WTC11 (cell line): Measurements from ENCODE around the gene PIK3IP1. TPM values are rescaled to one million over a fixed set of nuclear protein-coding genes. Genes with fewer than 3 reads are reported as not detected.

Source experiments
- ATAC-seq: fragments of 200-7000 bp; cut with Tn5 transposase; 2 replicates; pipeline ENCODE4 v1.10.0; 2021; ENCODE audit warnings: mild to moderate bottlenecking, moderate library complexity
- CTCF ChIA-PET: fragments of 300-600 bp; sonication (Branson Sonifier 250); formaldehyde crosslinking; loops from one replicate; lab custom pipeline; 2021; ENCODE audit warnings: antibody characterized with exemption; lab: Charles Lee
- POLR2A ChIA-PET: fragments of 350-600 bp; sonication (Branson Sonifier 250); formaldehyde crosslinking; loops from one replicate; lab custom pipeline; 2021; ENCODE audit warnings: antibody characterized with exemption; lab: Charles Lee
- DNase-seq: peaks from one replicate; pipeline ENCODE4 v3.0.0; 2021; ENCODE audit warnings: low spot score
- H3K27ac Mint-ChIP-seq: 2 replicates; pipeline ENCODE4 v1.8.0; 2021; ENCODE audit warnings: mixed read lengths
- H3K27me3 Mint-ChIP-seq: 2 replicates; pipeline ENCODE4 v1.8.0; 2021; ENCODE audit warnings: low read depth, mild to moderate bottlenecking, moderate library complexity, mixed read lengths
- H3K36me3 Mint-ChIP-seq: 2 replicates; pipeline ENCODE4 v1.8.0; 2021; ENCODE audit warnings: mixed read lengths
- H3K4me1 Mint-ChIP-seq: 2 replicates; pipeline ENCODE4 v1.8.0; 2022; ENCODE audit warnings: mixed read lengths
- H3K4me3 Mint-ChIP-seq: 2 replicates; pipeline ENCODE4 v1.8.0; 2021; ENCODE audit warnings: mild to moderate bottlenecking, moderate library complexity, mixed read lengths
- H3K9me3 Mint-ChIP-seq: 2 replicates; pipeline ENCODE4 v1.8.0; 2021; ENCODE audit warnings: mixed read lengths
- CBFB ChIP-seq: sonication (generic); formaldehyde crosslinking; IDR thresholded peaks from 2 replicates; pipeline ENCODE4 v1.8.1; 2022; ENCODE audit warnings: mild to moderate bottlenecking, low read depth, missing genetic modification reagents
- EMX1 ChIP-seq: fragments of 250-450 bp; sonication (Bioruptor Pico); IDR thresholded peaks from 2 replicates; pipeline ENCODE4 v1.8.0; 2021; ENCODE audit warnings: mild to moderate bottlenecking
- JAZF1 ChIP-seq: fragments of 250-450 bp; sonication (Bioruptor Pico); IDR thresholded peaks from 2 replicates; pipeline ENCODE4 v1.9.0; 2021; ENCODE audit warnings: moderate library complexity, mild to moderate bottlenecking, inconsistent platforms
- JUN ChIP-seq: sonication (generic); formaldehyde crosslinking; IDR thresholded peaks from 2 replicates; pipeline ENCODE4 v1.8.0; 2023; ENCODE audit warnings: mild to moderate bottlenecking, missing genetic modification reagents
- MLX ChIP-seq: sonication (generic); formaldehyde crosslinking; IDR thresholded peaks from 2 replicates; pipeline ENCODE4 v1.8.1; 2023; ENCODE audit warnings: mild to moderate bottlenecking, missing genetic modification reagents, moderate library complexity
- MXD4 ChIP-seq: fragments of 250-450 bp; sonication (Bioruptor Pico); IDR thresholded peaks from 2 replicates; pipeline ENCODE4 v1.8.0; 2021; ENCODE audit warnings: mild to moderate bottlenecking, moderate library complexity, borderline replicate concordance
- NFE2L1 ChIP-seq: sonication (generic); formaldehyde crosslinking; IDR thresholded peaks from 2 replicates; pipeline ENCODE4 v1.8.1; 2023; ENCODE audit warnings: missing genetic modification reagents
- NFYB ChIP-seq: sonication (generic); formaldehyde crosslinking; conservative IDR thresholded peaks from 2 replicates; pipeline ENCODE4 v1.8.0; 2022; ENCODE audit warnings: low read depth, missing genetic modification reagents
- NR3C1 ChIP-seq: sonication (generic); formaldehyde crosslinking; conservative IDR thresholded peaks from 2 replicates; pipeline ENCODE4 v1.8.1; 2023; ENCODE audit warnings: low read depth, mild to moderate bottlenecking, missing genetic modification reagents
- PRDM15 ChIP-seq: sonication (generic); formaldehyde crosslinking; IDR thresholded peaks from 2 replicates; pipeline ENCODE4 v1.8.0; 2022; ENCODE audit warnings: missing genetic modification reagents
- PREB ChIP-seq: sonication (generic); formaldehyde crosslinking; IDR thresholded peaks from 2 replicates; pipeline ENCODE4 v1.8.1; 2022; ENCODE audit warnings: mild to moderate bottlenecking, missing genetic modification reagents, moderate library complexity, borderline replicate concordance
- SMAD4 ChIP-seq: sonication (generic); formaldehyde crosslinking; IDR thresholded peaks from 2 replicates; pipeline ENCODE4 v1.8.0; 2022; ENCODE audit warnings: mild to moderate bottlenecking, missing genetic modification reagents
- SOX15 ChIP-seq: fragments of 250-450 bp; sonication (Bioruptor Pico); IDR thresholded peaks from 2 replicates; pipeline ENCODE4 v1.9.0; 2021; ENCODE audit warnings: mild to moderate bottlenecking
- TCF7 ChIP-seq: sonication (generic); formaldehyde crosslinking; IDR thresholded peaks from 2 replicates; pipeline ENCODE4 v1.8.0; 2022; ENCODE audit warnings: mild to moderate bottlenecking, low read depth, missing genetic modification reagents, moderate library complexity
- TEAD1 ChIP-seq: sonication (generic); formaldehyde crosslinking; IDR thresholded peaks from 2 replicates; pipeline ENCODE4 v1.8.0; 2022; ENCODE audit warnings: mild to moderate bottlenecking, missing genetic modification reagents
- USF2 ChIP-seq: sonication (generic); formaldehyde crosslinking; IDR thresholded peaks from 2 replicates; pipeline ENCODE4 v1.8.1; 2023; ENCODE audit warnings: mild to moderate bottlenecking, missing genetic modification reagents, moderate library complexity
- ZSCAN18 ChIP-seq: fragments of 250-450 bp; sonication (Bioruptor Pico); IDR thresholded peaks from 2 replicates; pipeline ENCODE4 v2.1.2; 2022; ENCODE audit warnings: mild to moderate bottlenecking, moderate library complexity
- total RNA-seq: library from RNA; stranded (reverse); gene quantifications from 3 replicates; pipeline ENCODE4 v1.2.3, GENCODE V29; 2021
- TF ChIP-seq, protein P1 (sequence below): sonication (generic); formaldehyde crosslinking; IDR thresholded peaks from 2 replicates; pipeline ENCODE4 v1.8.1; 2022; ENCODE audit warnings: low read depth, missing genetic modification reagents, borderline replicate concordance
- TF ChIP-seq, protein P2 (sequence below): sonication (generic); formaldehyde crosslinking; conservative IDR thresholded peaks from 2 replicates; pipeline ENCODE4 v1.8.1; 2022; ENCODE audit warnings: mild to moderate bottlenecking, missing genetic modification reagents
- TF ChIP-seq, protein P3 (sequence below): sonication (generic); formaldehyde crosslinking; IDR thresholded peaks from 2 replicates; pipeline ENCODE4 v1.8.0; 2022; ENCODE audit warnings: mild to moderate bottlenecking, missing genetic modification reagents
- TF ChIP-seq, protein P4 (sequence below): sonication (generic); formaldehyde crosslinking; IDR thresholded peaks from 2 replicates; pipeline ENCODE4 v1.8.0; 2022; ENCODE audit warnings: mild to moderate bottlenecking, missing genetic modification reagents

Gene PIK3IP1
- total RNA-seq, 1 experiment from 2014 or later: 2.0 TPM

- DNase-seq (peak; percentile 80), ATAC-seq (peak; percentile 96)
- ChIA-PET CTCF (interaction anchor here (1.1 to 6.2 kb wide), 8 partner anchors 22 to 160 kb away, joined by 3 to 53 read pairs (median 8); partner anchors contain the start of genes LIMK2 and SELENOM), POLR2A (interaction anchor here (0.6 to 1.3 kb wide), 3 partner anchors 25 to 175 kb away, joined by 3 to 5 read pairs (median 5); partner anchors contain the start of gene RNF185)
- H3K4me1 Mint-ChIP-seq: peaks cover 36% of the 10 kb centered on the region
- no peaks in the 10 kb centered on the region for H3K36me3 Mint-ChIP-seq
- TF ChIP-seq MXD4 (CRISPR knock-in tag) (no peak), SMAD4 (CRISPR knock-in tag) (no peak), TCF7 (CRISPR knock-in tag) (no peak), NFYB (CRISPR knock-in tag) (no peak), MLX (no peak), JUN (CRISPR knock-in tag) (no peak)
- H3K27me3 Mint-ChIP-seq: no peaks in the 10 kb centered on the region
- peak overlapping the region; percentile 64 for H3K4me3 Mint-ChIP-seq
- no peaks in the 10 kb centered on the region for H3K9me3 Mint-ChIP-seq
- H3K27ac Mint-ChIP-seq: peak overlapping the region; percentile 92
These were observed 44.0 kb downstream of the PIK3IP1 start for GRCh38 chr22:31248138-31248745.

GRCh38 chr22:31247726-31248125 lies 44.6 kb downstream of the PIK3IP1 start:
- ChIA-PET POLR2A (interaction anchor here (0.6 to 1.3 kb wide), 3 partner anchors 25 to 176 kb away, joined by 3 to 5 read pairs (median 5); partner anchors contain the start of gene RNF185), CTCF (interaction anchor here (0.6 to 6.2 kb wide), 9 partner anchors 23 to 159 kb away, joined by 3 to 53 read pairs (median 8); partner anchors contain the start of genes LIMK2 and SELENOM)
- Mint-ChIP-seq H3K27me3 (no peaks in the 10 kb centered on the region), H3K36me3 (no peaks in the 10 kb centered on the region), H3K4me3 (peak overlapping the region; percentile 64), H3K4me1 (peaks cover 37% of the 10 kb centered on the region), H3K9me3 (no peaks in the 10 kb centered on the region), H3K27ac (peak overlapping the region; percentile 92)
- ATAC-seq: peak; percentile 30
- no peak for DNase-seq
- TF ChIP-seq NFE2L1 (CRISPR knock-in tag) (no peak), JAZF1 (CRISPR knock-in tag) (no peak), NR3C1 (no peak), SOX15 (CRISPR knock-in tag) (no peak), ZSCAN18 (CRISPR knock-in tag) (no peak), EMX1 (CRISPR knock-in tag) (no peak), TEAD1 (CRISPR knock-in tag) (no peak), PREB (CRISPR knock-in tag) (no peak), USF2 (CRISPR knock-in tag) (no peak), PRDM15 (CRISPR knock-in tag) (no peak), CBFB (no peak)
- TF ChIP-seq, protein P1, sequence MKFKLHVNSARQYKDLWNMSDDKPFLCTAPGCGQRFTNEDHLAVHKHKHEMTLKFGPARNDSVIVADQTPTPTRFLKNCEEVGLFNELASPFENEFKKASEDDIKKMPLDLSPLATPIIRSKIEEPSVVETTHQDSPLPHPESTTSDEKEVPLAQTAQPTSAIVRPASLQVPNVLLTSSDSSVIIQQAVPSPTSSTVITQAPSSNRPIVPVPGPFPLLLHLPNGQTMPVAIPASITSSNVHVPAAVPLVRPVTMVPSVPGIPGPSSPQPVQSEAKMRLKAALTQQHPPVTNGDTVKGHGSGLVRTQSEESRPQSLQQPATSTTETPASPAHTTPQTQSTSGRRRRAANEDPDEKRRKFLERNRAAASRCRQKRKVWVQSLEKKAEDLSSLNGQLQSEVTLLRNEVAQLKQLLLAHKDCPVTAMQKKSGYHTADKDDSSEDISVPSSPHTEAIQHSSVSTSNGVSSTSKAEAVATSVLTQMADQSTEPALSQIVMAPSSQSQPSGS: no peak
- TF ChIP-seq, protein P2, sequence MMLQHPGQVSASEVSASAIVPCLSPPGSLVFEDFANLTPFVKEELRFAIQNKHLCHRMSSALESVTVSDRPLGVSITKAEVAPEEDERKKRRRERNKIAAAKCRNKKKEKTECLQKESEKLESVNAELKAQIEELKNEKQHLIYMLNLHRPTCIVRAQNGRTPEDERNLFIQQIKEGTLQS (CRISPR knock-in tag): no peak
- TF ChIP-seq, protein P3, sequence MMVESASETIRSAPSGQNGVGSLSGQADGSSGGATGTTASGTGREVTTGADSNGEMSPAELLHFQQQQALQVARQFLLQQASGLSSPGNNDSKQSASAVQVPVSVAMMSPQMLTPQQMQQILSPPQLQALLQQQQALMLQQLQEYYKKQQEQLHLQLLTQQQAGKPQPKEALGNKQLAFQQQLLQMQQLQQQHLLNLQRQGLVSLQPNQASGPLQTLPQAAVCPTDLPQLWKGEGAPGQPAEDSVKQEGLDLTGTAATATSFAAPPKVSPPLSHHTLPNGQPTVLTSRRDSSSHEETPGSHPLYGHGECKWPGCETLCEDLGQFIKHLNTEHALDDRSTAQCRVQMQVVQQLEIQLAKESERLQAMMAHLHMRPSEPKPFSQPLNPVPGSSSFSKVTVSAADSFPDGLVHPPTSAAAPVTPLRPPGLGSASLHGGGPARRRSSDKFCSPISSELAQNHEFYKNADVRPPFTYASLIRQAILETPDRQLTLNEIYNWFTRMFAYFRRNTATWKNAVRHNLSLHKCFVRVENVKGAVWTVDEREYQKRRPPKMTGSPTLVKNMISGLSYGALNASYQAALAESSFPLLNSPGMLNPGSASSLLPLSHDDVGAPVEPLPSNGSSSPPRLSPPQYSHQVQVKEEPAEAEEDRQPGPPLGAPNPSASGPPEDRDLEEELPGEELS (CRISPR knock-in tag): no peak
- TF ChIP-seq, protein P4, sequence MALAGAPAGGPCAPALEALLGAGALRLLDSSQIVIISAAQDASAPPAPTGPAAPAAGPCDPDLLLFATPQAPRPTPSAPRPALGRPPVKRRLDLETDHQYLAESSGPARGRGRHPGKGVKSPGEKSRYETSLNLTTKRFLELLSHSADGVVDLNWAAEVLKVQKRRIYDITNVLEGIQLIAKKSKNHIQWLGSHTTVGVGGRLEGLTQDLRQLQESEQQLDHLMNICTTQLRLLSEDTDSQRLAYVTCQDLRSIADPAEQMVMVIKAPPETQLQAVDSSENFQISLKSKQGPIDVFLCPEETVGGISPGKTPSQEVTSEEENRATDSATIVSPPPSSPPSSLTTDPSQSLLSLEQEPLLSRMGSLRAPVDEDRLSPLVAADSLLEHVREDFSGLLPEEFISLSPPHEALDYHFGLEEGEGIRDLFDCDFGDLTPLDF (CRISPR knock-in tag): no peak
